SKM-1 treated with dmso at 0.1 percent for 144 hours (cell line): ENCODE measurements around the gene DDX27.
A peak's percentile ranks its signal among the peaks of the same experiment; 100 is the strongest.

ENCODE experiments used
- DNase-seq: peaks from one replicate; lab custom pipeline; 2025; ENCODE audit not compliant: unreplicated experiment; lab: John Stamatoyannopoulos, UW

DDX27 gene

DNA sequence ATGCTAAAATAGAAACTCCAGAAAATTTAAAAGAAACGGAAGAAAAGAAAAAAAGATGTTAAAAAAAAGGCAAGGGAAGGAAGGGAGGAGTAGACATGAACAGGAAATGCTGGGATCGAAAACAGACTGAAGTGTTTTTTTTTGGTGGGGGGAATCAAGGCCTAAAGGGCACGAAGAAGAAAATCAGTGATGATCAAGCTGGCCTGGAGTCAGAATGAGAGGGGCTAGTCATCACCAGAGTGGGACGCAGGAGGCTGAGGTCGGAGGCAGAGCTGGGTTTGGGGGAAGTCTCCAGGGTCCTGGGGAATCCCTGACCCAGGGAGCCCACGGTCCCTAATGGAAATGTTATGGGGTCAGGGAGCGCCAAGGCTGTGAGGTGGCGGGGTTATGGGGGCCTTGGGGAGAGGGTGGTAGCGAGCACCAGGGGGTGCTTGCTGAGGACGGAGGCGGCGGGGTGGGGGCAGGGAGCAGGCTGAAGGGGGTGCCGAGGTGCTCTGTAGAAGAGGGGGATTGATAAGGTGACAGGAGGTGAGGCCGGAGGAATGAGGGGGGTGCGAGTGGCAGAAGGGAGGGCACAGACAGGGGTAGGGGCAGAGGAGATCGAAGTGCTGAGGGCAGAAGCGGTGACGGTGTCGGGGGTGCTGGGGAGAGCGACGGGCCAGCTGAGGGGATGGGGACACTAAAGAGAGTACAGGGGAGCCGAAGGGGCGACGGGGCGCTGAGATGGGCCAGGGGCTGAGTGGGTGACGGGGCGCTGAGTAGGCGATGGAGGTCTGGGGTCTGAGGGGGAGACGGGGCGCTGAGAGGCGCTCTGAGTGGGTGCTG lies 58.0 kb downstream of the DDX27 start:
- DNase-seq = no peak

DNA sequence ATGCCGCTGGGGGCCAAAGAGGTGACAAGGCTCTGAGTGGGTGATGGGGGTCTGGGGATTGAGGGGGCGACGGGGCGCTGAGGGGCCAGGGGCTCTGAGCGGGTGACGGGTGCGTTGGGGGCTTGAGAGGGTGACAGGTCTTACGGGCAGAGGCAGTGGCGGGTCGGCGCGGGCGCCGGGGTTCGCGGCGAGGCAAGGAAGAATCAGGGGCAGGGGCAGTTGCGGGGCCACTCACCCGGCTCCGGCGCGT lies 58.5 kb downstream of the DDX27 start:
- no peak for DNase-seq

DNA sequence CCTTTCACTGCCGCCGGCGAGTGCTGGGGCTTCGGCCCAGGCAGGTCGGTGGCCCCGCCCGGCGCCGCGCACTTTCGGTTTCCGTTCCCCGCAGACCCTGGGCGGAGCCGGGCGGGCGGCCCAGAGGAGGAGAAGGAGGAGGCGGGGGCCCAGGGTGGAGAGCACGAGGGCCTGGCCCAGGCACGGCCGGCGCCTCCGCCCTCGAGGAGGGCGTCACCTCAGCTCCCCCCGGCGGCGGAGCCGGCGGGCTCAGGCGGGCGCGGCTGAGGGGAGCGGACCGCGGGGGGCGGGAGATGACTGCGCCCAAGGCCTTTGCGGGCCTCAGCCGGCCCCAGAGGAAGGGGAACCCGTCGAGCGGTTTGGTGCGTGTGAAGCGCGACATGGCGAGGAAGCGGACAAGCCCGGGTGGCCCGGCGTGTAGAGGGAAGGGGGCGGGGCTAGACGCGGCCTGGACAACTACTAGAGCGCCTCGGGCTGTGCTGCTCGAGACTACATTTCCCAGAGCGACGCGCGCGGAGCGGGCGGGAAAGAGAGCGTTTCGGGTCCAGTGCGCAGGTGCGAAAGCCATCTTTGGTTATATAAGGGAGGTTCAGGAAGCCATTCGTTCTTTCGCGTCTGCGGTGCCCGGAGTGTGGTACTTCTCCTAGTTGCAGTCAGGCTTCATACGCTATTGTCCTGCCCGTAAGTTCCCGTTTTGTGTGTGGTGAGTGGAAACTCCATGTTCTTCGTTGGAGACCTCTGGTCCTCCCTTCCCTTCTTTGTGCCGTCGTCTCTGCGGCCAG lies 59.0 kb downstream of the DDX27 start, which contains the start of gene ZNFX1:
Gene ZNFX1, minus strand, starts transcription at position 22 of the 782 bp plus-strand sequence. CDS start 2,218 bp downstream, outside the sequence.
- peak; percentile 98 for DNase-seq

DNA sequence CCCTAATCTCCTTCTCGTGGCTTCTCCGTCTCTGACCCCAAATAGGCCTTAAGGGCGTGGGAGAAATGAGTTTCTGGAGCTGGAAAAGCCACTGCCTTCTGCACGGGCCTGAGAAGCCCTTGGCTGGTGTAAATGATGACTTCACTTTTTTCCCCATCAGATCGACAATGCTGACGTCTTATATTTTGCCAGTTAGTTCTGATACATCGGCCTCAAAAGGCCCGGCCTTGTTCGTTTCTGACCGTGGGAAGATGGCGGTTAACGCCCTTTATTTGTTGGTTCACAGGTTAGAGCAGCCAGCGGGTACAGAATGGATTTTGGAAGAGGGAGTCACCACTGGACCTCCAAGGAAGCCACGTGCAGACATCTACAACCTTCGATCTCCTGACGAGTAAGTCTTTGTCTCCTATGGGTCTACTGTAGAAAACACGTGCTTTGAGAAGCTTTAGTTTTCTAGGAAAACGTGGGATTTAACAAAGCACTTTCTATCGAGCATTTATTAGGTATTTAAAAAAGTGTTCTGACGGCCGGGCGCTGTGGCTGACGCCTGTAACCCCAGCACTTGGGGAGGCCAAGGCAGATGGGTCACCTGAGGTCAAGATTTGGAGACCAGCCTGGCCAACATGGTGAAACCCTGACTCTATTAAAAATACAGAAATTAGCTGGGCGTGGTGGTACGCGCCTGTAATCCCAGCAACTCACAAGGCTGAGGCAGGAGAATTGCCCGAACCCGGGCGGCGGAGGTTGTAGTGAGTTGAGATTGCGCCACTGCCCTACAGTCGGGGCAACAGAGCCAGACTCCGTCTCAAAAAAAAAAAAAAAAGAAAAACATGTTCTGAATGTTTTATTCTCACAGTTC lies 59.8 kb downstream of the DDX27 start:
- peak; percentile 54 for DNase-seq

DNA sequence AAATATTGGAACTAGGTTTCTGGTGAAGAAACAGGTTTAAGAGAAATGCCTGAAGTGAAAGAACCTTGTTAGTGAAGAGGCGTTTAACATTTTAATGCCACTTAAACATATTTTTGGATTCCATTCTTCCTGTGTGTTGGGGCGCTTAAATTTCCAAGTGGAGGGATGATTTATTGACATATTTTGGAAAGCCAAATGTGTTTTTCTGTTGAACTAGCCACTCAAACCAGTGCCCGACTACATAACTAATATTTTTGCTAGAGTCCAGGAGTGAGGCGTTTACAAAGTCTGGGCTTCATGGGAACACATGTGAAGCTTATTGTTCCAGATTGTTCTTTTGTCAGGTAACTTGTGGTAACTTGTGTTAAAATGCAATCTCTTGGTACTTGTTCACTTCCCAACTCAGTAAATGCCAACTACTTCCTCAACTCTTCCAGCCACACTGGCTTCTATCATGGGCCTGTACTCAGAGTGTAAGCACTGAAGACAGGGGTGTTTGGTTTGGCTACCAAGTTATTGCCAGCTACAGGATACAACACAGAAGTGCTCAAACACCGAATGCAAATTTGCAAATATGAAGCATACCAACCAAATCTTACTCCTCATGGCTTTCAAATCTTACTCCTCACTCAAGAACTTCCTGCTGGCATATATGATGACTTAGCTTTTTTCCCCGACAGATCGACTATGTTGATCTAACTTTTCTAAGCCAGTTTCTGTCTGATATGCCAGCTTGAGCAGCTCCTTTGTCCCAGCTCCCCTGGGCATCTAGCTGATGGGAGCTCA lies 60.7 kb downstream of the DDX27 start:
- no peak for DNase-seq

DNA sequence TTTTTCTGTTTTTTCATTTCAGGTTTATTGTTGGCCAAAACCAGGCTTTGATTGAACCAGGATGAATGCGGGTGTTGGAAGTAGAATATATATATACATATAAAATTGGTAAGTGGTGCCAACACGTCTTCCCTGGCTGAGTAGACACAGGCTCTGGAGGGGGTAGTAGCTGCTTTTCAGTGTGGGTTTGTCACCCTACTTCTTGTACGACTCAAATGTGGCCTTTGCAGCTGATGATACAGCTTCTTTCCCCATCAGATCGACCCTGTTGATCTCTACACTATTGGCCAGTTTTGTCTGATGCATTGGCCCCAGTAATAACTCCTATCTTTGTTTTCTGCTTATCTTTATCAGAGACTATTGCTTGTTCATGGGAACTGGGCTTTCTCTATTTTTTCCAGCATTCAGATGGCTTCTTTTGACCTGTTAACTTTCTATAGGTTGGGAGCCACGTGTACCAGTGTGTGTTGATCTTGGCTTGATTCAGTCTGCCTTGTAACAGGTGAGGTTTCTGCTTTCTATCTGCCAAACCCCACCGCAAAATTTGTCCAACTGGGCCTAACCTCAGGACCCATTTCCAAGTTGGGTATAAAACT lies 61.3 kb downstream of the DDX27 start:
- DNase-seq = no peak

DNA sequence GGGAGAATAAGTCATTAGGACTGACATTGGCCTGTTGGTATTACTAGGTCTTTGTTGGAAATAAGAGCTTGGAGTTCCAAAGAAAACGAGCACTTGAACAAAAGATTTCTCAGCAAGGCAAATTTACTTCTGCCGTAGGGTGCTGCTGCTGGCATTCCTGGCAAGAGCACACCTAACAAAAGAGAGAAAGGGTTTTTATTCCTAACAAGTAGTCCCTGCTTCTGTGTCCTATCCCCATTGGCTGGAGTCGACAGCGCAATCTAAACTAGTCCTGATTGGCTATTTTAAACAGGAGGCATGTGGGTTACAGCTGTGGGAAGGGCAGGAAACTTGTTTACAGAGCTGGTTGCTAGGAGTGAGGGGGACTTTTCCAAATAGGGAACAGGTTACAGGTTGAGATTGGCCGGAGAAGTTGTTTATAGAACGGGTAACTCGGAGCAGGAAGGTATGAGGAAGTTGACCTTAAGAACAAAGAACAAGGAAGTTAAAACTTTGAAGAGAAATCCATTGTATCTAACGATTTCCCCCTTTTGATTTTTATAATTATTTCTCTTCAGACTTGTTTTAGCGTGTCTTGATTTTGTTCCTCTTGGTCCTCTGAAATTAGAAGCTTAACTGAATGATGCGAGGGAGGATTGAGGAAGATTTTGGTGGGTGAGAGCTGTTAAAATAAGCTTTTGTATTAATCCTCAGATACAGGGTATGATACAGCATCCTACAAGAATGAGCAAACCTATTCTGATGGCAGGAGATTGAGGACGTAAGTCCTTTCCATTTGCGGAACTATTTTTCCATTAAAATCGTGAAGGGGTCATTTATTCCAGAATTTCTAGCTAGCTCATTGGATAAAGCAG lies 62.1 kb downstream of the DDX27 start:
- peak; percentile 94 for DNase-seq

DNA sequence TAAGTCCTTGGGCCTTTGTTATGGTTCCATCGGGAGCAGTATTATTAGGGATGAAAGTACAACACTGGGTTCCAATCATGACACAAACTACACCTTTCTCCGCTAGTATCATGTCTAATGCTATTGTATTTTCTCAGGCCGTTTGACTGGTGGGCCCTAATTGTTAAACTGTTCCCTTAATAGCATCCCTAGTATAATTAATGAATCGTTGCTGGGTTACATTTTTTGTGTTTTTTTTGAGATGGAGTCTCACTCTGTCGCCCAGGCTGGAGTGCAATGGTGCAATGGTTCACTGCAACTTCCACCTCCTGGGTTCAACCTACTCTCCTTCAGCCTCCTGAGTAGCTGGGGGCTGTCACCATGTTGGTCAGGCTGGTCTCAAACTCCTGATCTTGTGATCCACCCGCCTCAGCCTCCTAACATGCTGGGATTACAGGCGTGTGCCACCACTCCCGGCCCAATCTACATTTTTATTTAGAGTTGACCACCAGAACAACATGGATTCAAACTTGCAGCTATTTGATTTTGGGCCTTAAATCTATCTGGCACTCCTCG lies 62.8 kb downstream of the DDX27 start:
- no peak for DNase-seq

DNA sequence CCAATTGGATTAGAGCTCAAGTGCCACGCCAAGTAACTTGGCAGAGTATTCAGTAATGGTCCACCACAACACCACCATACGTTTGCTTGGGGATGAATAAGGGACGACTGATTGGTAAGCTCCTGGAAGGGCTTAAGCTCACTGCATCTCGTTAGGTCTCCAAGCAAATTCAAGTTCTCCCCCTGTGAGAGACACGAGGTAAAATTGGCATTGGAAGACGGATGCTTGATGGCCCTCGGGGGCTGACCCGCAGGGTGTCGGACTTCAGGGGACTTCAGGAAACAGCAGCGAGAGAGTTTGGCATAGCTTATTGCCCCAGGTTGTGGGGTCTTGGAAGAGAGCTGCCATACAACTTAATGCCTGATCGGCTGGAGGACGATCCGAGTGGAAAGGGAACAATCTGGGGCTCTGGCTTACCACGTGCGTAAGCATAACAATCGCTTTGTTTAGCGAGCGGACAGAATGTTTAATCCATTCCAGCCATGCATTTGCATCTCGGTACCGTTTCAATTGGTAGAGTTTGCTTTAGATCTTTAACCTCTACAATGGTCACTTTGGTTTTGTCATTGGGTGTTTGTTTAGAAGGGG lies 63.5 kb downstream of the DDX27 start:
- no peak for DNase-seq

DNA sequence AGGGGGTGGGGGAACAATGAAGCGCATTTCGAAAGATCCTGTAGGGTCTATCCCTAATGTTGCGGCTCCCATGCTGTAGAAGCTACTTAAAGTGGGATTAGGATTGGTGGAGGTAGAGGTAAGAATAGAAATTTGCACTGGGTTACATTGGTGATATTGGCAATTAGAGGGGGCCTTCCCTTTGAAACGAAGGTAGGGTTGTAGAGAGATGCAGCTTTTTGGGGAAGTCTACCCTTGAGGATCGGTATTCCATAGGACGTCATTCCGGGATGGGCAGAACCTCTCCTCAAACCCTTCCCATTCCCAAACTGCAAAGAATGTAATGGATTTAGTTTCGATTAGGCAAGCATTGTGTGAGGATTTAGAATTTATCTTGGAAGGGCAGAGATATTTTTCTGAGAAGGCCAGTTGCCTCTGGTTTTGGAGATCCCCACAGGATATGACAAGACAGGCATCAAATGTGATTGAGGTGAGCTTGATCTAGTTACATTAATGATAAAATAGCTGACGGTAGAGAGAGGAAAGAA lies 64.0 kb downstream of the DDX27 start:
- DNase-seq = no peak

DNA sequence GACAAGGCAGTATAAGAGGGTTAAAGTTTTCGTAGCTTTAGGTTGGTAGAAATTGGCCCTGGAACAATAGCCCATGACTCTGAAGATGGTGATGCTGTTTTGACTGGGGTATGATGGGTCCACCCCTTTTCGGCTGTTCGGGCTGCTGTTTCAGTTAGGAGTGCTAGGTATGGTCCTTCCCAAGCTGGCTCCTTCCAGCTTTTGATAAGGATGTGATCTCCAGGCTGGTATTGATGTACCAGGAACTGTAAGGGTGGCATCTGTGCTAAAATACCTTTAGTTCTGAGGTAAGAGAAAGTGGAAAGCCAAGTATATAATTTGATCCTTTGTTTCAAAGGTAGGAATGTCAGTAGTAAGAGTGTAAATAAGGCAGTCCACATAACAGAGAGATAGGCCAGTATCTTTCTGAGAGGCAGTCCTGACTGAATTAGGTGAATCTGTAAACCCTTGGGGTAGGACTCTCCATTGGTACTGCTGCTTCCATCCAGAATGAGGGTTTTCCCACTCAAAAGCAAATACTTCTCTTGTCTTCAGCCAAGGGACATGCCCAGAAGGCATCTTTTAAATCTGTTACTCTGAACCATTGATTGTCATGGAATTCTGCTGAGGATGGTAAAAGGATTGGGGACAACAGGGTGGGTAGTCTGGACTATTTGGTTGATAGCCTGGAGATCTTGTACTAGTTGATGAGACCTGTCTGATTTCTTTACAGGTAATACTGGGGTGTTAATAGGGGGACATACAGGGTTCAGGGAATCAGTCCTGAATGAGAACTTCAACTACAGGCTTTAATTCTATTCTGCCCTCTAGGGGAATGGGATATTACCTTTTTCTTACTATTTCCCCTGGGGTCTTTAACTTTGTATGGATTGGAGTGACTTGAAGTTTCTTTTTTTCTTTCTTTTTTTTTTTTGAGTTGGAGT lies 64.7 kb downstream of the DDX27 start:
- no peak for DNase-seq

DNA sequence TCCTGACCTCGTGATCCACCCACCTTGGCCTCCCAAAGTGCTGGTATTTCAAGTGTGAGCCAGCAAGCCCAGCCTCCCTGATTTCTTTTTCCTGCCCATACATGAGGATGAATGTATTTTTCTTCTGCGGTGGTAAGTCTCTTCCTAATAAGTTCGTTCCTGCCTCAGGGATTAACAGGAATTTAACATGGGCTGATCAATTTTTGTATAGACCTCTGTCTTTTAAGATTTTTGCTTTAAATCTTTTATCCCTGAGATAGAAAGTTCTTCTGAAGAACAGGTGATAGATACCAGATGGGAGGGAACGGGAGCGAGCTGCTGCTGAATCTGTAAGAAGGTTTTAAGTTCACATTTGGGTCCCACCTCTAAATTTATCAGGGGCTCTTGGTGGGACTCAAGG lies 65.6 kb downstream of the DDX27 start:
- DNase-seq = no peak

DNA sequence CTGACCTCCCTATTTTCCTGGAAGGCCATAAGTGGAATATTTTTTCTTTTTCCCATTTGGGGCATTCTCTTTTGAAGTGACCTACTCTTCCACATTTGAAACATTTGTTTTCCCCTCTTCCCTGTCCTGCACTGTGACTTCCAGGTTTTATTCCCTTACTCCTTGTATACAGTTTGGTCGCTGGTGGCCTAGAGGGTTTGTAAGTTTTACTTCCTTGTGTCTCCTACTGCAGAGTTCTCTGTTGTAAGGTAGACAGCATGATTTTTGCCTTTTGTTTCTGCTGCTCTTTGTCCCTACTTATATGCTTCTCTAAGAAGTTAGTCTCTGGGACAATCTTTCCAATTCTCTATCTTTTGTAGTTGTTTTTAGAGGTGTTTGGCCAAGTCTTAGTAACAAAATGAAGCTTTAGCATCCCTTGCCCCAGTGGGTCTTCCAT lies 66.0 kb downstream of the DDX27 start:
- DNase-seq = no peak

DNA sequence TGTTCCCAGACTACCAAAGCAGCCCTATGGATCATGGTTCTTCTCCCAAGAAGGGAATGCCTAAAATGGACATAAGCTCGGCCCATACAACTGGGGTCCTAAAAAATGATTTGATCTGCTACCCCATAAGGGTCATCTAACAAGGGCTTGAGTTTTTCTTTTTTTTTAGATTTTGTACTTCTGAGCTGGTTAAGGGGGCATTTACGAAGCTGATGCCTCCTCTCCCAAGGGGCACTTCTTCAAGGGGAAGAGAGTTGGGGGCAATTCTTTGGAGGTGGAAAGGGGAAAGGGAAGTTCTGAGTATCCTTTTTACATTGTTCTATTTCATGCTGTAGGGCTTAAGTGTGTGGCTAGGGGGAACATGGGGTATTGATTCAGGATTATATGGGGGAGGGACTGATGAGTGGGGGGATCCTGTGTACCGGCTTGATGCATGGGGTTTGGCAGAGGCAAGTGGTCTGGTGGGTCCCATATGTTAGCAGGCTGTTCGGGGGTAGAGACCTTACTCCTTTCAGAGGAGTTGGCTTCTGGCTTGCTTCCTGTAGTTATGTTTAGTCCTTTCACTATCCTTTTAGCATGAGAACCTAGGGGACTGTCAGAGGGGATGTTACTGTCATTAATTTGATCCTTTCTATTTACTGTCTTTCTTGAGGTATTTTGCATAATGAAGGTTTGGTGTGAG lies 66.7 kb downstream of the DDX27 start:
- DNase-seq = no peak

DNA sequence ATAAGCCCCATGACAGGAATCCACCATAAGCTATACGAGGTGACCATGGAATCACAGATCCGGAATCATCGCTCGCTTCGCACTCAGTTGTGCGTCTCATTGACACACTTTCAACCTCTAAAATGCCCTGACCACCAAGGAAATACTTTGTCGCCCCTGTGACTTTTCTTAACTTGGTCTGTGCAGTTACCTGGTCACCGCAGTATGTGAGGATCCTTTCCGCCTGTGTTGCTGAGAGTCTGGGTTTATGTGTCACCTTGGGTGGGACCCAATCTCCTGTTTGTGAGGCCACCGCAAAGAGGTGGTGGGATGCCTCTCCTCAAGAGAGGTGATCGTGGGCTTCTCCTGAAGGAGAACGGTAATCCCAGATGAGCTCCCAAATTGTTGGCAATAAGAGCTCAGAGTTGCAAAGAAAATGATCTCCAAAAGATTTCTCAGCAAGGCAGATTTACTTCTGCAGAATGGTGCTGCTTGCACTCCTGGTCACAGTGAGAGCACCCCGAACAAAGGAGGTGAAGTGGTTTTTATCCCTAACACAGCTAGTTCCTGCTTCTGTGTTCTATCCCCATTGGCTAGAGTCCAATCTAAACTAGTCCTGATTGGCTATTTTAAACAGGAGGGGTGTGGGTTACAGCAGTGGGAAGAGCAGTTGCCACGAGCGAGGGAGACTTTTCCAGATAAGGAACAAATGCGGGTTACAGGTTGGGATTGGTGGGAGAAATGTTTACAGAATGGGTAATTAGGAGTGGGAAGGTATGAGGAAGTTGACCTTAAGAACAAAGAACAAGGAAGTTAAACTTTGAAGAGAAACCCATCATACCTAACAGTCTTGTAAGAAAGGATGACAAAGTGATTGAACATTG lies 67.7 kb downstream of the DDX27 start:
- peak; percentile 72 for DNase-seq
